Measurements from ENCODE around the gene C1orf105. TPM values are rescaled to one million over a fixed set of nuclear protein-coding genes. Genes with fewer than 3 reads are reported as not detected.

C1orf105 gene
- total and polyA plus RNA-seq, 7 donors, result 0.18 to 17.3 (median 1.6) TPM; not detected in 1

DNA sequence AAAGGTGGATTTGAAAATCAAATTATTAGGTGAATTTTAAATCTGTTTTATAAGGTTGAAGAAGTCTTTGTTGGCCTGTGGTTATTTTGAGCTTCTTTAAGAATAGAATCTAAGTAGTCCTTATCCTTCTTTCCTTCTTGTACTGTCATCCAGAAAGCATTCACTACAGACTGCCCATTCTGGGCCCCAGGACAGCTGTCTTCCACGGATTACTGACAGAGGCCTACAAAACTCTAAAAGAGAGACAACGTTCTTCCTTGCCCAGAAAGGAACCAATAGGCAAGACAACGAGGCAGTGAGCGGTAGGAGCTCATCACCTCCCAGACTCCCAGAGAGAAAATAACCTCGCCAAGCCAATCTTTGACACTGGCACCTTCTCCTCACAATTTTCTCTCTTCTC, 47.8 kb downstream of the C1orf105 start:
- Histone ChIP-seq H3K4me3 (no peak overlapping the region), H3K27me3 (ENCODE audit: insufficient read depth in 3 of 3, low read length in 2 of 3) (no peaks in the 10 kb centered on the region), H3K4me1 (no peaks in the 10 kb centered on the region), H3K36me3 (ENCODE audit: insufficient read depth in 1 of 2, low read depth in 1 of 2) (no peaks in the 10 kb centered on the region), H3K9me3 (no peaks in the 10 kb centered on the region), H3K27ac (no peak overlapping the region)
- intact Hi-C loops (cut with DNase I), result no loop called here
- WGBS, 3 donors, result 63 to 77% (median 74%) methylated on average over 5 of the region's 5 CpGs
- TF ChIP-seq, protein P1, sequence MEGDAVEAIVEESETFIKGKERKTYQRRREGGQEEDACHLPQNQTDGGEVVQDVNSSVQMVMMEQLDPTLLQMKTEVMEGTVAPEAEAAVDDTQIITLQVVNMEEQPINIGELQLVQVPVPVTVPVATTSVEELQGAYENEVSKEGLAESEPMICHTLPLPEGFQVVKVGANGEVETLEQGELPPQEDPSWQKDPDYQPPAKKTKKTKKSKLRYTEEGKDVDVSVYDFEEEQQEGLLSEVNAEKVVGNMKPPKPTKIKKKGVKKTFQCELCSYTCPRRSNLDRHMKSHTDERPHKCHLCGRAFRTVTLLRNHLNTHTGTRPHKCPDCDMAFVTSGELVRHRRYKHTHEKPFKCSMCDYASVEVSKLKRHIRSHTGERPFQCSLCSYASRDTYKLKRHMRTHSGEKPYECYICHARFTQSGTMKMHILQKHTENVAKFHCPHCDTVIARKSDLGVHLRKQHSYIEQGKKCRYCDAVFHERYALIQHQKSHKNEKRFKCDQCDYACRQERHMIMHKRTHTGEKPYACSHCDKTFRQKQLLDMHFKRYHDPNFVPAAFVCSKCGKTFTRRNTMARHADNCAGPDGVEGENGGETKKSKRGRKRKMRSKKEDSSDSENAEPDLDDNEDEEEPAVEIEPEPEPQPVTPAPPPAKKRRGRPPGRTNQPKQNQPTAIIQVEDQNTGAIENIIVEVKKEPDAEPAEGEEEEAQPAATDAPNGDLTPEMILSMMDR (IDR thresholded peaks at IDR 0.05), result no peak
- DNase-seq (no peak), ATAC-seq (no peak)

DNA sequence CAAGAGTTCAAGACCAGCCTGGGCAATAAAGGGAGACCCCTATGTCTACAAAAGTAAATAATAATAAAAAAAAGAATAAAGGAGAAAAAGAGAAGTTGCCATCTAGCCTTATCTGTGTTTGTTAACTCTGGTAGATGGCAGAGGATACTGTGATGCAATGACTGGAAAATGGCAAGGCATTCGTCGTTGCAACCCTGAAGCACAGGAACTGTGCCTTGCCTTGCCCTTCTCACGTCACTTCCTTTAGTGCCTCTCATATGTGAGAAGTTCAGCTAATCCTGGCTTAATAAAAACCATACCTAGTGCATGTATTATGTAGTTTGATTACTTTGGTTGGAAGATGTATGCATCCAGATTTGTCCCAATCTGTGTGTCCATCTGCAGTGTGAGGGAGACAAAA, 49.2 kb downstream of the C1orf105 start:
- ATAC-seq, result no peak
- intact Hi-C loops (cut with DNase I), result no loop called here
- TF ChIP-seq, protein P1 (IDR thresholded peaks at IDR 0.05), result no peak

DNA sequence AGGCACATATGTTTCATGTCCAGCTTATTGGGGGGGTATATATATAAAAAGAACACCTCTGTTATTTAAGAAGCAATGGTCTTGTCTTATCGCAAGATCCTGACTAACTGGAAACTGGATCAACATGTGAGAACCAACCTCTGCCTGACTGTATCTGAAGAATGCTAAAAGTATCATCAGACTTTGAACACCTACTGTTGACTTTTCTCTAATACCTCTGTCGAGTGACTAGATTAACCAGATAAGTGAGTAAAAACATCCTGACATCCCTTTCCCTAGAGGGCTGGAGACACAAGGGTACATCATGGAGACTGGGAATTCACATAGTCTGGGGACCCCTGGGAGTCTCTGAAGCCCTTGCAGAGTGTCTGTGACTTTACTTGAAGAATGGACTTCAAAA, 49.7 kb downstream of the C1orf105 start:
- H3K9me3 ChIP-seq, result no peaks in the 10 kb centered on the region
- WGBS, 3 donors, result 73 to 84% (median 76%) methylated on average over 2 of the region's 2 CpGs
- no peaks in the 10 kb centered on the region for H3K36me3 ChIP-seq (ENCODE audit: insufficient read depth in 1 of 2, low read depth in 1 of 2)
- TF ChIP-seq, protein P1 (IDR thresholded peaks at IDR 0.05), result no peak
- no peaks in the 10 kb centered on the region for H3K4me1 ChIP-seq
- DNase-seq (no peak), ATAC-seq (no peak)
- no peaks in the 10 kb centered on the region for H3K27me3 ChIP-seq (ENCODE audit: insufficient read depth in 3 of 3, low read length in 2 of 3)
- no peak overlapping the region for H3K4me3 ChIP-seq
- H3K27ac ChIP-seq, result no peak overlapping the region
- intact Hi-C loops (cut with DNase I), result no loop called here

More for the DNA sequence above, 49.2 kb downstream of the C1orf105 start:
- H3K36me3 ChIP-seq (ENCODE audit: insufficient read depth in 1 of 2, low read depth in 1 of 2), result no peaks in the 10 kb centered on the region
- no peaks in the 10 kb centered on the region for H3K27me3 ChIP-seq (ENCODE audit: insufficient read depth in 3 of 3, low read length in 2 of 3)
- 90 to 92% (median 91%) methylated on average over 3 of the region's 3 CpGs for WGBS, 3 donors
- H3K27ac ChIP-seq, result no peak overlapping the region
- H3K4me3 ChIP-seq, result no peak overlapping the region
- no peak for DNase-seq
- H3K4me1 ChIP-seq, result no peaks in the 10 kb centered on the region
- H3K9me3 ChIP-seq, result no peaks in the 10 kb centered on the region

DNA sequence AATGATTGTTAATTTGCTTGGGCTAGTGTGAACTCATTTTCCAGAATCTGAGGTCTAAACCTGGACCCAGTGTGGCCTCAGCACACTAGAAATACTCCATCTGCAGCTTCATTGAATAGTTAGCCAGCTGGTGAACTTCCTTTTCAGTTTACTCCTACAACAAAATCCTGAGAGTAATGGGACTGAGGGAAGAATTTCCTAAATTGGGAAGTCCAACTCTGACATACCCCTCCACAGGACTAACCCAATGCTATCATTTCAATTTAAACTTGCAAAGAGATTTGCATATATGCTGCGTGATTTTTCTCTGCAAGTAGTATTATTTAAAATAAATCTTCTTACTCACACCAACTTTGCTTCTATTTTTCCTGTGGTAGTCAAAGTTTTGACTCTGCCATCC, 51.2 kb downstream of the C1orf105 start:
- Histone ChIP-seq H3K4me1 (no peaks in the 10 kb centered on the region), H3K27me3 (ENCODE audit: insufficient read depth in 3 of 3, low read length in 2 of 3) (no peaks in the 10 kb centered on the region), H3K9me3 (no peaks in the 10 kb centered on the region), H3K4me3 (no peak overlapping the region), H3K27ac (no peak overlapping the region), H3K36me3 (ENCODE audit: insufficient read depth in 1 of 2, low read depth in 1 of 2) (no peaks in the 10 kb centered on the region)
- intact Hi-C loops (cut with DNase I), result no loop called here
- 94 to 97% (median 95%) methylated on average over 1 of the region's 1 CpG for WGBS, 3 donors
- TF ChIP-seq, protein P1 (IDR thresholded peaks at IDR 0.05), result no peak
- DNase-seq (no peak), ATAC-seq (no peak)

DNA sequence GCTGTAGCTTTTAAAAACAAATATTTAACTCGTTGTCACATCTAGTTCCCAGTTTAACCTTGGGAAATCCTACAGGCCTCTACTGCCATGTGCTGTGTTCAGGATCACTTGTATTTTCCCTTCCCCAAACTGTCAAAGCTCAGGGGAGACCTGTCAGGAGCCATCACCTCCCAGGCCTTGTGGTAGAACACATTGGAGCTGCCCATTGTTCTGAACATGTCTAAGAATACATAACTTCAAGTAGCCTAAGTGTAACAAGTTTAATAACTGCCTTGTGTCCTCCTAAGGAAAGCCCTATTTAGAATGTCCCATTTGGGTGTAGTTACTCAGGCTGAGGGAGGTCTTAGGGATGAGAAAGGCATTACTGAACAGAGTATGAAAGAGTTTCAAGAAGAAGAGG, 52.0 kb downstream of the C1orf105 start:
- H3K27ac ChIP-seq, result no peak overlapping the region
- WGBS, 3 donors, result 78 to 90% (median 83%) methylated on average over 1 of the region's 1 CpG
- H3K4me1 ChIP-seq, result no peaks in the 10 kb centered on the region
- ATAC-seq (no peak), DNase-seq (no peak)
- no peaks in the 10 kb centered on the region for H3K36me3 ChIP-seq (ENCODE audit: insufficient read depth in 1 of 2, low read depth in 1 of 2)
- no peaks in the 10 kb centered on the region for H3K27me3 ChIP-seq (ENCODE audit: insufficient read depth in 3 of 3, low read length in 2 of 3)
- TF ChIP-seq, protein P1 (IDR thresholded peaks at IDR 0.05), result no peak
- H3K9me3 ChIP-seq, result no peaks in the 10 kb centered on the region
- H3K4me3 ChIP-seq, result no peak overlapping the region
- intact Hi-C loops (cut with DNase I), result no loop called here

All from psoas muscle (tissue), 8 donors.